GM18520 (cell line): Measurements from ENCODE around the gene WFDC2.
"Not testable (repeated sequence)": the region's sequence is repeated elsewhere in the genome, so short reads cannot be mapped to it uniquely, and the experiment has no call there.

Experiments used
- ATAC-seq: cut with Tn5 transposase; IDR thresholded peaks from one replicate; pipeline ENCODE4 v1.9.1; 2021; ENCODE audit not compliant: unreplicated experiment

WFDC2 gene

GRCh38 chr20:45450097-45450818 lies 19.3 kb upstream of the WFDC2 start:
- ATAC-seq, result no peak

- no peak for ATAC-seq
These were observed 17.3 kb upstream of the WFDC2 start for GRCh38 chr20:45452238-45452637.

- no peak for ATAC-seq
These were observed 16.5 kb upstream of the WFDC2 start for GRCh38 chr20:45452772-45453691.

- ATAC-seq, result no peak
These were observed 12.9 kb upstream of the WFDC2 start for GRCh38 chr20:45456632-45457031.

- ATAC-seq, result no peak
These were observed 9.9 kb upstream of the WFDC2 start for GRCh38 chr20:45459606-45460005.

GRCh38 chr20:45461225-45461624 lies 8.3 kb upstream of the WFDC2 start:
- ATAC-seq, result no peak

- ATAC-seq, result no peak
These were observed 6.6 kb upstream of the WFDC2 start for GRCh38 chr20:45462711-45463509.

- ATAC-seq, result no peak
These were observed 5.8 kb upstream of the WFDC2 start for GRCh38 chr20:45463709-45464108.

GRCh38 chr20:45465491-45466266 lies 3.9 kb upstream of the WFDC2 start:
- ATAC-seq, result no peak

GRCh38 chr20:45467172-45467571 lies 2.4 kb upstream of the WFDC2 start:
- no peak for ATAC-seq

GRCh38 chr20:45467861-45468260 lies 1.7 kb upstream of the WFDC2 start:
- no peak for ATAC-seq

GRCh38 chr20:45470262-45470931 lies 844 bp downstream of the WFDC2 start:
- ATAC-seq, result no peak

- ATAC-seq, result no peak
These were observed 1.4 kb downstream of the WFDC2 start for GRCh38 chr20:45470937-45471336.

GRCh38 chr20:45472286-45472685 lies 2.7 kb downstream of the WFDC2 start:
- not testable (repeated sequence) for ATAC-seq

GRCh38 chr20:45477530-45478148 lies 8.1 kb downstream of the WFDC2 start:
- ATAC-seq, result not testable (repeated sequence)

- ATAC-seq, result no peak
These were observed 10.3 kb downstream of the WFDC2 start for GRCh38 chr20:45479822-45480221.

- no peak for ATAC-seq
These were observed 15.1 kb downstream of the WFDC2 start for GRCh38 chr20:45484676-45485075.

GRCh38 chr20:45485388-45485787 lies 15.8 kb downstream of the WFDC2 start:
- no peak for ATAC-seq

- ATAC-seq, result no peak
These were observed 17.7 kb downstream of the WFDC2 start for GRCh38 chr20:45487231-45487635.
